GM15510 (cell line): ENCODE measurements around the gene SLC39A8.
A peak's percentile ranks its signal among the peaks of the same experiment; 100 is the strongest.

Experiments
- POLR2A ChIP-seq: IDR thresholded peaks from 3 replicates; pipeline ENCODE4 v1.6.1; 2011; ENCODE audit warnings: borderline replicate concordance; ENCODE audit not compliant: insufficient read length; ENCODE audit errors: extremely low read depth

The SLC39A8 gene

DNA sequence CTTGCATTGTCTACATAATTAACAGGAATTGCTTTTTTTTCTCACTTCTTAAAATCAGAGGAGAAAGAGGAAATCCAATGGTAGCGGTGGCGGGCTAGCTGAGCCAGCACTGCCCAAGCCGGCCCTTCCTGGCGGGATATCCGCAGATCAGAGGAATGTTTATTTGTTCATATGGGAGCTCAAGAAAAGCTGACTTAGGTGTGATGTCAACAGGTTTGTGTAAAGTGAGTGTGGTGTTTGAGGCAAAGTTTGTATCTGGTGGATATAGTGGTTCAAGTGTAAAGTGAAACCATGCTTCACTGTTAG is 466 bp upstream of the SLC39A8 start:
- no peak for TF ChIP-seq POLR2A

DNA sequence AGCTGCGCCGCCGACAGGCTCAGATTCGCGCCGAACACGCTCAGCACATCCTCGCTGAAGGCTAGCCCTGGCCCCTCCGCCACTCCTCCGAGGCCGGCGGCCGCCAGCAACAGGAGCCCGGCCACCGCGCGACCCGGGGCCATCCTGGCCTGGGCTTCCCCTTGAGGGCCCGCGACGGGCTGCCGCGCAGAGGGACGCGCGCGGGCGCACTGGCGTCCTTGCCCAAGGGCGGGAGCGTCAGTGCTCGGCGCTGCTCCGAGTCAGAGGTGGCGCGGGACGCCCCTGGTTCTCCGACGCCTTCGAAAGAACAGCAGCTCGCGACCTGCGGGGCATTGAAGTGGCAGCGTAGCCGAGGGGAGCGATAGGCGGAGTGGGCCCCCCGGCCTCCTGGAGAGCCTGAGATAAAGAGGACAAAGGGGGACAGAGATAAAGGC is 745 bp downstream of the SLC39A8 start:
- TF ChIP-seq POLR2A = peak; percentile 58

DNA sequence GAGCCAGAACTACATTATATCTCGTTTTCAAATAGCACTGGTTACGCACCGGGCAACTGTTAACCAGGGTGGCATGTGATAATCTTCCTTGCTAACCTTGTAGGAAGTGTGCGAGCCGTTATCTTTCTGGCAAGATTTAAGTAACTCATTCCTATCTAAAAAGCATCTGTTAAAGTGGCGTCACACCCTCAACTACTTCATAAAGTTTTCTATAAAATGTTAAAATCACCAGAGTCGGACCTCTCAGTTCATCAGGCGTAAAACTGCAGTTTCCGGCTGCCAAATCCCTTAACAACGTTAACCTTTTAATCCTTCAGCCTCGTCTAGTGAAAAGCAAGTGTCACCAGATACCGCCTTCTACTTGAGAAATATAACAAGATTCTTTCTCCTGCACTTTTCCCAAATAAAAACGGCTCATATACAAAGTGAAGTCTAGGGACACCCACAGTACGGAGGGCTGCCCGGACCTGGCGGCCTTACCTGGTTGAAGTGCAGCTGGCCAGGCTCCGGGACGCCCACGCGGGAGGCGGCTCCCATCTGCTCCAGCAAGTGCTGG is 1.2 kb downstream of the SLC39A8 start:
- TF ChIP-seq POLR2A = no peak

DNA sequence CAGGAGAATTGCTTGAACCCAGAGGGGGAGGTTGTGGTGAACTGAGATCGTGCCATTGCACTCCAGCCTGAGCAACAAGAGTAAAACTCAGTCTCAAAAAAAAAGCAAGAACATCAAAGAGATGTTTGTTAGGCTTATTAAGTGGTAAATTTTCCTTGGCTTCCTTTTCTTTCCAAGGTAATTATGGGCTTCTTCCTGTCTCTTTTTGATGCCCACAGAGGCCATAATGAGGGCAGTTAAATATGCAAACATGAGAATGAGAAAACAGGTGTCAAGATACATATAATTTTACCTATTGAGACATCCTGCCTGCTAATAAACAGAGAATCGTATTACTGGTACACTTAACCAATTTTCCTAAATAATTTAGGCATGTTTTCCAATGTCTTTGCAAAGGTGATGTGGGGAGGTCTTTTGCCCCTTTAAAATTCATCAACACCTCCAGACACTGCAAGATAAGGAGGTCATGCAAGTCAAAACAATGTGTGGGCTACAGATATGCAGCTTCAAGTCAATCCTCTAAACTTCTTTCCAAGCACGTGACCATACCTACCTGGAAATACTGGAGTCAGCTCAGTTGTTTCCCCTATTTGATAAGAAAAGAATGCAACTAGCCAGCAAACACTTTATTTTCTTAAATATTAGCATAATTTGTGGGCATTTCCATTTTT is 2.7 kb downstream of the SLC39A8 start:
- no peak for TF ChIP-seq POLR2A

DNA sequence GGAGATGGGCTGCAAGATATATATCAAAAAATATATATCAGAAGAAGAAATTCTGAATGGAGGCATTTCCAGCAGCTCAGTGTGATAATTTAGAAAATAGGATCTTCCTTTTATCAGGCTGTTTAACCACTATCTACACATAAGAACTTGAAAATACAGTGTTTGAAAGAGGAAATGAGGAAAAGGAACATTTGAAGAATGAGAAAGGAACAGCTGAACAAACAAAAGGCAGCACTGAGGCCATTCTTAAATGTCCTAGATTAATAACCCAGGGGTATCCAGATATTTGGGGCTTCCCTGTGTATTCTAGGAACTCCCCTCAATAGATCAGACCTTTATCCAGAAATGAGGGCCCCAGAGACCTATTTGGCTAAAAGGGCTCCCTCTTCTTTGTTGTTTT is 4.1 kb downstream of the SLC39A8 start:
- no peak for TF ChIP-seq POLR2A

DNA sequence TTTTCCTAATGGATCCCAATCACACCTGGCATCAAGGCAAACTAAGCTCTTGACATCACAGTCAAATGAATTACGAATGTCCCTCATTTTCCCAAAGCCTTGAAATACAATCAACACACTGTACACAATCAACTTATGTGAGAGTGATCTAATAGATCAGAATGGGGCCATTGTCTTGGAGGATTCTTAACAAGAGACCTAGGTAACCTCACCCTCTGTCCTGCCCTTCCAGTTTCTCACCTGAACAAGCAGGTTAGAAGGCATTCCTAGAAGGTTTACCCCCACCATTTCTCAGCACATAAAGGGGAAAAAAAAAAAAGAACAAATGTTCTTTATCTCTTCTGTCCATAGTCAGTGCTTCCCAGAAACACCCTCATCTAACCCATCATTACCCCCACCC is 6.3 kb downstream of the SLC39A8 start:
- no peak for TF ChIP-seq POLR2A

DNA sequence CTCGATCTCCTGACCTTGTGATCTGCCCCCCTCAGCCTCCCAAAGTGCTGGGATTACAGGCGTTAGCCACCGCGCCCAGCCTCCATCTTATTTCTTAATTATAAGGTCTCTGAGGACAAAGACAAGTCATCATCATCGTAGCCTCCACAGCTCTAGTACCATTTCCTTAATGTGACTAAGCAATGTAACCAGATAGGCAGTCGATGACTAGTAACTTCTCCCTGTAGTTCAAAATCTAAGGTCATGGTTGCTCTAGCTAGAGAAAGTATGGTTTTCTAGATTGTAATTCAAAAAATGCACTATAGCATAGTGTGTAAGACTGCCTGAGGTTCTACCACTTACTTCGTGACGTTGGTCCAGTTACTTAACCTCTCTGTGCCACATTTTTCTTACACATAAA is 6.9 kb downstream of the SLC39A8 start:
- no peak for TF ChIP-seq POLR2A

DNA sequence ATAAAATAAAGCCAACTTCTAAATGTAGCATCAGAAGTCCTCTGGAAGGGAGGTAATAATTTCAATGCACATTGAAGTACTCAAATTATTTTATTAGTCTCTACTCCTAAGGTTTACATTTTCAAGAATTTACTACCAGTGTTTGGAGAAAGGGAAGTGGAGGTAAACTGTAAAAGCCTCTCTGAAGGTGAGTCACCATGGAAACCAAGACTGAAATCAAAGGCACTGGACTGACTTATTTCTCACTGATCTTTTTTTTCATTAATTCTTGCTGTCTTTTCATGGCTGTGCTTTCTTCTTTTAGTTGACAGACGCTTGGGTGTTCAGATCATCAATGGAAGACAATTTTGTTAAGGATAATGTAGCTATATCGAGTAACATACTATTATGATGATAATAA is 9.7 kb downstream of the SLC39A8 start:
- no peak for TF ChIP-seq POLR2A

DNA sequence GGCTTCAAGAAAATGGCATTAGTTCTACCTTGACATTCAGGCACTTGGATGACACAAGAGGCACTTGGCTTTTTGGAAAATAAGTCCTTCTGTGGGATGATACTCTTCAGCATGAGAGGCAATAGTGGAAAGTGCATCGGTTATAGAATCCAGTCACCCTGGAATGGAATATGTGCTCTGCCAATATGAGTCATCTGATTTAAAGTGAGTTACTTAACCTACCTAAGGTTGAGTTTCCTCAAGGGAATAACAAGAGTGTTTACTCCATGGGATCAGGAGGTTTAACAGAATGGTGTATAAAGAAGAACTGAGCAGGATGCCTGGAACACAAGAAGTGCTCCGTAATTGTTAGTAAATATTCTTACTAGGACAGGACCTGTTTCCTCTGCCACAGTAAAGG is 10.7 kb downstream of the SLC39A8 start:
- TF ChIP-seq POLR2A = no peak

DNA sequence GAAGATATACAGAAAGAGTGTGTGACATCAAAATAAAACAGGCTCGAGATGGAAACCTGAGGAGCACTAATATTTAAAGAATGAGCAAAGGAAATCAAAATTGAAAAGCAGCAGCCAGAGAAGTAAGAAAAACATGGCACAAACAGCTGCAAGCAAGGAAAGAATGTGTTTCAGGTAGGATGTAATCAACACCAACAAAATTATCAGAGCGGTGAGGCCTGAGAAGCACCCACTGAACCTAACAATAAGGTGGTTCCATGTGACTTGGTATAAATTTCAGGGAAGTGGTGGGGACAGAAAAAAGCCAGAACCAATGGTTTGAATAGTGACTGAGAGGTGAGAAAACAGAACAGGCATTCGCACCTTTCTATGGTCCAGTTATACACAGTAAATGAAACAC is 11.5 kb downstream of the SLC39A8 start:
- TF ChIP-seq POLR2A = no peak

DNA sequence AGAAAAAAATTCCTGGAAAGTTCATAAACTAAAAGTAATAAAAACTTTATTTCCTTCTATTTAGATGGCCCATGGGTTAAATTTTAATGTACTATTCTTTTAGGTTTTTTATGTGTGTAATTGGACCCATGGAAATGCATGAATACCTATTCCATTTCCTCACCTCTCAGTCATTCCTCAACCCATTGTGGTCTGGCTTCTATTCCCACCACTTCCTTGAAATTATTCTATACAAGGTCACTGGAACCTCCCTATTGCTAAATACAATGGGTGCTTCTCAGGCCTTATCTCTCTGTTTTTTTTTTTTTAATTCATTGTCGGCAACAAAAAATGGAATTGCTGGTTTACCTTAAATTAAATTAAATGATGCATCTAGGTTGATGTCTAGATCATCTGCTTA is 17.2 kb downstream of the SLC39A8 start:
- TF ChIP-seq POLR2A = no peak

DNA sequence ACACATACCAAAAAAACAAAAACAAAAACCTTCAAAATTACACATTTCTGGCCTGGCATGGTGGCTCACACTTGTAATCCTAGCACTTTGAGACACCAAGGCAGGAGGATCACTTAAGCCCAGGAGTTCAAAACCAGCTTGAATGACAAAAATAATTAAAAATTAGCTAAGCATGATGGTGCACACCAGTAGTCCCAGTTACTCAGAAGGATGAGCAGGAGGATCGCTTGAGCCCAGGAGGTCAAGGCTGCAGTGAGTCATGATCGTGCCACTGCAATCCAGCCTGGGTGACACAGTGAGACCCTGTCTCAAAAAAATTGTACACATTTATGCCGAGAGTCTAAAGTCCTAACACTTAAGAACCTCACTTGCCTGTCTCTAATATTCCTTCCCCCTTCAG is 18.3 kb downstream of the SLC39A8 start:
- no peak for TF ChIP-seq POLR2A

DNA sequence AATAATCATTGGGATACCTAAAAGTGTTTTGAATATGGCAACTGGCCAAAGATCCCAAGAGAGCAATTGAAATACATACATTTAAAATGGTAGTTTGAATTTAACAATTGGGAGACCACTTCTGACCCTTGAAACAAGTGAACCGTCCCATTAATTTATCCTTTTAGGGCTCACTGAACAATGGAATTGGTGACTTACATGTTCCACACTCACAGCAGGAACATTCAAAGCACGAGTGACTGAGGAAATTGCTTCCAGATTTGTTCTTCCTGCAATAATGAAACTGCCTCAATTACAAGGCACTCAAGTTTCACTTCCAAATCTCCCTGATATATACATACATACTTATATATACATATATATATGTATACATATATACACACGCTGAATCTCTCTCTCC is 20.6 kb downstream of the SLC39A8 start:
- no peak for TF ChIP-seq POLR2A

DNA sequence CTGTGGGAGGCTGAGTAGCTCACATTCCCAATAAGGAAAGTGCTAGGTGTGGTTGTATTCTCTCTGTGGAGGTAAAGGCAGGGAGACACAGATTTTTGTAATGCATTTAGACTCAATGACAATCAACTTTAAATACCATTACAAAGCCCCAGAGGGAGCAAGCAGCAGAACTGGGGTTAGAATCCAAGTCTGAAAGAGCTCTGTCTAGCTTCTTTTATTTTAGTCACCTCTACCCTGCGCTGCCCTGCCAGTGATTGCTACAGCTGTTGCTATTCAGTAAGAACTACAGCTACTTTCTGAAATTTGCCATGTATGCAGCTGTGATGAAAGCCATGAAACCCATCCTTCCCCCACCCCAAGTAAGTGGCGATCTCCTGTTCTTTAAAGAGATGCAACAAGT is 22.5 kb downstream of the SLC39A8 start:
- TF ChIP-seq POLR2A = no peak

DNA sequence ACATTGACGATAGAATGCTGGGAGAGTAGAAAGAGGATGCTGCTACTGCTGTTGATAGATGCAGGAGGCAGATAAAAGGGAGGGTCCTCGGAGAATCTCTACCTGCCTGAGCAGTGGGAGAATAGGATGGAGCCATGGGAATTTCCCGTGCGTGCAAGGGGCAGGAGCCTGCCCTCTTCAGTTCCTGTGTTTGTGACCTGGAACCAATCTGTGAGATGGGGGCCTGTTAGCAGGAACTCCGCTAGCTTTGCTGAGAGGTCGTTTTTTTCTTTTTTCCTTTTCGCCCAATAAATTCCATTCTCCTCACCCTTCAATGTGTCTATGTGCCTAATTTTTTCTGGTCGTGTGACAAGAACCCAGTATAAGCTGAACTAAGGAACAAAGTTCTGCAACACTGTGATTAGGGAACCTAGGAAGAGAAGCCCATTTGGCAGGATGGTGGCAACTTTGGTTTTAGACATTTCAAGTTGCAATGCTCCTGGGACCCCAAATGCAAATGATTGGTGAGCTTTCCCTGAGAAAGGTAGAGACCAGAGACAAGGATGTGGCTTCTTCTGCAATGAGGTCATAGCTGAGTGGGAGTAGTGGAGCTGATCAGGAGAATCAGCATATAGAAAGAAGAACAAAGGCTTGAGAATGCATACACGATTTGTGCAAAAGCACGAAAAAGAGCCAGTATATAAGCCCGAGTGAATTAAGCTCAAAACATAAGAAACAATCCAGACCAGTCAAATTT is 23.9 kb downstream of the SLC39A8 start:
- no peak for TF ChIP-seq POLR2A

DNA sequence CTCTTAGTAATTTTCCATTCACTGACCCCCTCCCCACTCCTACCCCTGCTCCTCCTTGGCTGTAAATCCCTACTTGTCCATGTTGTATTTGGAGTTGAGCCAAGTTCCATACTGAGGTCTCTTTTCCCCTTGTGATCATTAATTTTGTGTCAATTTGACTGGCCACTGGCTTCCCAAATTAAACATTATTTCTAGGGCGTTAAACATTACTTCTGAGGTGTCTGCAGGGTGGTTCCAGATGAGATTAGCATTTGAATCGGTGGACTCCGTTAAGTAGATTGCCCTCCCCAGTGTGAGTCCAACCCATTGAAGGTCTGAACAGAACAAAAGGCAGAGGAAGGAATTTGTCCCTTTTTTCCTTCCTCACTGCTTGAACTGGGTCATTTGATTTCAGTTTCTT is 25.7 kb downstream of the SLC39A8 start:
- no peak for TF ChIP-seq POLR2A
